ENCODE results near the gene LAMA4.

GRCh38 chr6:112100561-112100960 lies 153.8 kb downstream of the LAMA4 start:
- TF ChIP-seq CTCF (IDR thresholded peaks at IDR 0.05) (no peak), POLR2AphosphoS5 (IDR thresholded peaks at IDR 0.05; ENCODE audit: low read depth, low read length) (no peak), TCF7L2 (IDR thresholded peaks at IDR 0.05; ENCODE audit: low read depth, low read length) (no peak), SIN3A (IDR thresholded peaks at IDR 0.05; ENCODE audit: borderline replicate concordance, insufficient read depth, low read depth, low read length) (no peak)

Data from Panc1 (cell line).